ENCODE data around the gene PSMD3. TPM values are rescaled to one million over a fixed set of nuclear protein-coding genes. Genes with fewer than 3 reads are reported as not detected.
A peak's percentile ranks its signal among the peaks of the same experiment; 100 is the strongest.

The PSMD3 gene
- total RNA-seq, 3 donors from 2014 or later (not counting 1 experiment from before 2014, with no cell fraction given): 66.1 to 83.8 (median 78.9) TPM

DNA sequence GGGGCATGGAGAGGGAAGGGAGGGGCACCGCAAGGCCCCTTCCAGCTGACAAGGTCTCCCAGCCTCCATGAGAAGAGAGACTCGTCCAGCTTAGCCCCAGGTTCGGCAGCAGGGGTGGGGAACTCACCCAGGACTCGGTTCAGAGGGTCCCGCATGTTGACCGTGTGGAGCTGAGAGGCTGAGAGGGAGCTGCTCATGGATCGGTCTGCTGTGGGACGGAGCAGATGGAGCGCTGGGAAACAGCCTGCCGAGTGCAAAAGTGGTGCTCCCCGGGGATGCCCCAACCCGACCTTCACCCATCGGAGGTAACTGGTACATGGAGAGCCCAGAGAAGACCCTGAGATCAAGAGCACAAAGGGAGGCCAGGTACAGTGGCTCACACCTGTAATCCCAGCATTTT is 39.5 kb downstream of the PSMD3 start:
- peaks cover 47% of the 10 kb centered on the region for H3K36me3 ChIP-seq (ENCODE audit: control insufficient read depth, insufficient read depth, low read length)
- no peak overlapping the region for H3K4me3 ChIP-seq (ENCODE audit: low read length)
- no peaks in the 10 kb centered on the region for H3K27me3 ChIP-seq (ENCODE audit: control insufficient read depth, insufficient read depth, low read length)
- H3K9me3 ChIP-seq (ENCODE audit: control insufficient read depth, insufficient read depth, low read length): no peaks in the 10 kb centered on the region
- intact Hi-C loops (cut with micrococcal nuclease): no loop called here
- ATAC-seq (no peak), DNase-seq (no peak)
- Mint-ChIP-seq H3K27ac (no peak overlapping the region), H3K4me1 (peaks cover 0 to 13% of the 10 kb centered on the region in 2 donors), H3K27me3 (ENCODE audit: low read depth in 2 of 2) (no peaks in the 10 kb centered on the region), H3K36me3 (no peaks in the 10 kb centered on the region), H3K9me3 (no peaks in the 10 kb centered on the region), H3K4me3 (no peak overlapping the region)
- H3K4me1 ChIP-seq (ENCODE audit: control insufficient read depth, insufficient read depth, low read length): peaks cover 15% of the 10 kb centered on the region
- TF ChIP-seq, protein P1, sequence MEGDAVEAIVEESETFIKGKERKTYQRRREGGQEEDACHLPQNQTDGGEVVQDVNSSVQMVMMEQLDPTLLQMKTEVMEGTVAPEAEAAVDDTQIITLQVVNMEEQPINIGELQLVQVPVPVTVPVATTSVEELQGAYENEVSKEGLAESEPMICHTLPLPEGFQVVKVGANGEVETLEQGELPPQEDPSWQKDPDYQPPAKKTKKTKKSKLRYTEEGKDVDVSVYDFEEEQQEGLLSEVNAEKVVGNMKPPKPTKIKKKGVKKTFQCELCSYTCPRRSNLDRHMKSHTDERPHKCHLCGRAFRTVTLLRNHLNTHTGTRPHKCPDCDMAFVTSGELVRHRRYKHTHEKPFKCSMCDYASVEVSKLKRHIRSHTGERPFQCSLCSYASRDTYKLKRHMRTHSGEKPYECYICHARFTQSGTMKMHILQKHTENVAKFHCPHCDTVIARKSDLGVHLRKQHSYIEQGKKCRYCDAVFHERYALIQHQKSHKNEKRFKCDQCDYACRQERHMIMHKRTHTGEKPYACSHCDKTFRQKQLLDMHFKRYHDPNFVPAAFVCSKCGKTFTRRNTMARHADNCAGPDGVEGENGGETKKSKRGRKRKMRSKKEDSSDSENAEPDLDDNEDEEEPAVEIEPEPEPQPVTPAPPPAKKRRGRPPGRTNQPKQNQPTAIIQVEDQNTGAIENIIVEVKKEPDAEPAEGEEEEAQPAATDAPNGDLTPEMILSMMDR (IDR thresholded peaks at IDR 0.05): no peak
- 98% methylated on average over 13 of the region's 13 CpGs for WGBS (ENCODE audit: insufficient coverage)
- H3K27ac ChIP-seq (ENCODE audit: low read length): no peak overlapping the region

DNA sequence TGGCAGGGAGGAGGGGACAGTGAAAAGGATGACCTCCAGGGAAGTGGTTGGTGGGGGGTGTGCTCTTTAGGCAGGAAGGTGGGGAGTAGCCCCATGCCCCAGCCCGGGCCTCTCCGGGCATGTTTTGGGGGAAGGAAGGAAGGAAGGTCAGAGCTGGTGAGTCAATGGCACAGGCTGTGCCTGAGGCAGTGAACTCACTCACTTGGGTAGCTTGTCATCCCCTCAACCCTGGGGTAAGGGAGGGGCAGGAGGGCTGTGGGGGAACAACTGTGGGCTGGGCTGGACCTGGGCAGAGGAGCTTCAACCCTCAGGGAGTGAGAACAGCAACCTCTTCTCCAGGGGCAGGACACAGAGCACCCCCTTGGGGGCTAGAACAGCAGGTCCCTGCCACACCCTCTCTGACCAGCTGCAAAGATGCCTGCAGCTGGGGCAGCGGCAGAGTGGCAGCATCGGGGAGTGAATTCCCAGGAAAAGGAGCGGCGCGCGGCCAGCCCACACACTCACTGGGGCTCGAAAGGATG is 40.9 kb downstream of the PSMD3 start:
- H3K4me1 Mint-ChIP-seq: peaks cover 11 to 22% of the 10 kb centered on the region in 2 donors
- TF ChIP-seq, protein P1 (IDR thresholded peaks at IDR 0.05): no peak
- H3K27me3 ChIP-seq (ENCODE audit: control insufficient read depth, insufficient read depth, low read length): no peaks in the 10 kb centered on the region
- ATAC-seq: no peak
- no peak for DNase-seq
- H3K27me3 Mint-ChIP-seq (ENCODE audit: low read depth in 2 of 2): no peaks in the 10 kb centered on the region
- H3K4me3 Mint-ChIP-seq: no peak overlapping the region
- peak overlapping the region in 1 of 2 donors; percentile 43 for H3K27ac Mint-ChIP-seq
- peaks cover 24% of the 10 kb centered on the region for H3K4me1 ChIP-seq (ENCODE audit: control insufficient read depth, insufficient read depth, low read length)
- H3K36me3 ChIP-seq (ENCODE audit: control insufficient read depth, insufficient read depth, low read length): peaks cover 60% of the 10 kb centered on the region
- H3K9me3 Mint-ChIP-seq: no peaks in the 10 kb centered on the region
- H3K36me3 Mint-ChIP-seq: no peaks in the 10 kb centered on the region
- intact Hi-C loops (cut with micrococcal nuclease): no loop called here
- no peak overlapping the region for H3K27ac ChIP-seq (ENCODE audit: low read length)
- 94% methylated on average over 9 of the region's 9 CpGs for WGBS (ENCODE audit: insufficient coverage)
- H3K4me3 ChIP-seq (ENCODE audit: low read length): no peak overlapping the region
- no peaks in the 10 kb centered on the region for H3K9me3 ChIP-seq (ENCODE audit: control insufficient read depth, insufficient read depth, low read length)

DNA sequence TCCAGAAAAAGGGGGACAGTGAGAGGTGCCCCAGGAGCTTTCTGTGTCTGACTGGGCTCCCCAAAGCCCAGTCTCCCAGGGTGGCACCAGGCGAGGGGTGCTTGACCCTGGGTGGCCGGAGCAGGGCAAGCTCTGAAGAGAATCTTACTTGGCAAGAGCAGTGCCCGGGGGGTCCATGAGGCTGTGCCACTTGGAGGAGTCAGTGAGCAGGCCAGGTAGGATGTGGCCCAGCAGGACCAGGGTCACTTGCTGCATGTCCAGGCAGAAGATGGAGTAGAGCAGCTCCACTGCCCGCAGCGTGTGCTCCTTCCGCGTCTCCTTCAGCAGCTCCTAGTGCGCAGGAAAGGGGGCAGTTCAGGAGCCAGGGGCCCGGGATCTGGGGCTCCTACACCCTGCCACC is 41.9 kb downstream of the PSMD3 start:
- Histone ChIP-seq H3K27ac (ENCODE audit: low read length) (no peak overlapping the region), H3K27me3 (ENCODE audit: control insufficient read depth, insufficient read depth, low read length) (no peaks in the 10 kb centered on the region), H3K36me3 (ENCODE audit: control insufficient read depth, insufficient read depth, low read length) (peaks cover 66% of the 10 kb centered on the region), H3K4me3 (ENCODE audit: low read length) (no peak overlapping the region), H3K9me3 (ENCODE audit: control insufficient read depth, insufficient read depth, low read length) (no peaks in the 10 kb centered on the region), H3K4me1 (ENCODE audit: control insufficient read depth, insufficient read depth, low read length) (peaks cover 30% of the 10 kb centered on the region)
- TF ChIP-seq, protein P1 (IDR thresholded peaks at IDR 0.05): no peak
- H3K36me3 Mint-ChIP-seq: no peaks in the 10 kb centered on the region
- WGBS (ENCODE audit: insufficient coverage): 97% methylated on average over 9 of the region's 9 CpGs
- ATAC-seq: no peak
- H3K9me3 Mint-ChIP-seq: no peaks in the 10 kb centered on the region
- peaks cover 11 to 27% of the 10 kb centered on the region in 2 donors for H3K4me1 Mint-ChIP-seq
- H3K27me3 Mint-ChIP-seq (ENCODE audit: low read depth in 2 of 2): no peaks in the 10 kb centered on the region
- DNase-seq: no peak
- H3K27ac Mint-ChIP-seq: no peak overlapping the region
- intact Hi-C loops (cut with micrococcal nuclease): no loop called here
- no peak overlapping the region for H3K4me3 Mint-ChIP-seq

DNA sequence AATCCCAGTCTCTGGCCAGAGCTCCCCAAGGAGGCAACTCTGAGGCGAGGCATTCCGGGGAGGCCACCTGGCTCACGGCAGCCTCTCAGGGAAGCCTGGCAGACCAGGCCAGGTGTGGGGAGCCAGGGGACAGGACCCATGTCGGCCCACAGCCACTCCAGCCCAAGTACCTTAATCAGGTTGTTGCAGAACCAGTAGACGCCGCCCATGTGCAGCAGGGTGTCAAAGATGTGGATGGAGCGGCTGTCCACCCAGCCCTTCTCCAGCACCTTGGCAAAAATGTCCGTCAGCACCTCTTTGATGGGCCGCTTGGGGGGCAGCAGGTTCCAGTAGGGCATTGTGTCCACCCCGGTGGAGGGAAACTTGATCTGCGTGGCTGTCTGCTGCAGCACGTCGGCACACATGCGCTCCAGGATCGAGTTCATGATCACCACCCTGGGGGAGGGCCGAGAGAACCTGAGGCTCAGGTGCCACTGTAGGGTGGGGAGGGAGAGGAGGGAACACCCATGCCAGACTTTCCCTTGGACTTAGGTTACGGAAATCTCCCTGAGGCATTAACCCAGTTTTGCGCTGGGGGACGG is 42.4 kb downstream of the PSMD3 start:
- no peaks in the 10 kb centered on the region for H3K9me3 Mint-ChIP-seq
- H3K4me3 Mint-ChIP-seq: no peak overlapping the region
- no peaks in the 10 kb centered on the region for H3K9me3 ChIP-seq (ENCODE audit: control insufficient read depth, insufficient read depth, low read length)
- peaks cover 24% of the 10 kb centered on the region for H3K4me1 ChIP-seq (ENCODE audit: control insufficient read depth, insufficient read depth, low read length)
- no peak for ATAC-seq
- H3K27ac ChIP-seq (ENCODE audit: low read length): no peak overlapping the region
- intact Hi-C loops (cut with micrococcal nuclease): no loop called here
- TF ChIP-seq, protein P1 (IDR thresholded peaks at IDR 0.05): no peak
- no peak for DNase-seq
- peaks cover 11 to 27% of the 10 kb centered on the region in 2 donors for H3K4me1 Mint-ChIP-seq
- H3K36me3 Mint-ChIP-seq: no peaks in the 10 kb centered on the region
- peaks cover 70% of the 10 kb centered on the region for H3K36me3 ChIP-seq (ENCODE audit: control insufficient read depth, insufficient read depth, low read length)
- no peaks in the 10 kb centered on the region for H3K27me3 Mint-ChIP-seq (ENCODE audit: low read depth in 2 of 2)
- 98% methylated on average over 19 of the region's 19 CpGs for WGBS (ENCODE audit: insufficient coverage)
- H3K4me3 ChIP-seq (ENCODE audit: low read length): no peak overlapping the region
- no peak overlapping the region for H3K27ac Mint-ChIP-seq
- no peaks in the 10 kb centered on the region for H3K27me3 ChIP-seq (ENCODE audit: control insufficient read depth, insufficient read depth, low read length)
